ENCODE measurements around the gene FUZ.

FUZ gene

DNA sequence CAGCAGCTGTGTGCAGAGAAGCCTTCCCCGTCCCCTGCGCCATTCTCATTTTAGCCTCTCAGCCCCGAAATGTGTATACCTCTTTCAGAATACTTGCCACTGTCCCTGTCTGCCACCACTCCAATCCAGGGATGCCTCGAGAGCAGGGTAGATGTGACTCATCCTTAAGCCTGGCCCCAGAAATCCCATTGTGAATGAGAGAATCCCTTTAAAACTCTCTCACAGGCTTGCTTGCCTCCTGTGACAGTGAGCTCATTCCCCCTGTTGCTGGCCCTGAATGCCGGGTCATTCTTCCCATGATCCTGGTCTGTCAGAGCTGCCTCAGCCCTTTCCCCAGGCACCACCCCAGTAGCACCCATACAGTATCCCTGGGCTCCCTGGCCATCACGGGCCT is 36.7 kb downstream of the FUZ start:
- DNase-seq, result no peak

DNA sequence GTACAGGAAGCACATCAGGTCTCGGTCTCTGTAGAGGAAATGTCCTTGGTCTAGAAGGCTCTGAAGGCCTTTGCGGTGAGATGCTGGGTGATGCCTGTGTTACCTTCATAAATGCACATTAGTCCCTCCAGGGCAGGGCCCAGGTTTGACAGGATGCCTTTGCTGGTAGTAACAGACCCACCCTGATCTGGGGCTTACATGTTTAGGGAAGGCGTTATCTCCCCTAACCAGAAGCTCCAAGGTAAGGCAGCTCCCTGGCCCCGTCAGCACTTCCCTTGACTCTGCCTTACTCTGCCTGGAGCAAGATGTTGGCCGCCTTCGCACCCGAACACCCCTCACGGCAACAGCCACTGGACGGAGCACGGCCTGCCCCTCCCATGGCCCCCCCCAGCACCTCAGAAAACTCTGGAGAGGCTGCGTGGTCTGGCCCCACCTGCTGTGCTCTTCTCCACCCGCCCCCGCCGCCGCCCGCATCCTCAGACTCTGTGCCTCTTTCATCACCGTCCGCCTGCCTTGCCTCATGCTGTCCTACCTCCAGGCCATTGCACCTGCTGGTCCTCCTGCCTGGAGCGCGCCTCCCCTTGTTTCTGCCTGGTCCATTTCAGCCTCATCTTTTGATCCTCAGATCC is 37.2 kb downstream of the FUZ start:
- no peak for DNase-seq

DNA sequence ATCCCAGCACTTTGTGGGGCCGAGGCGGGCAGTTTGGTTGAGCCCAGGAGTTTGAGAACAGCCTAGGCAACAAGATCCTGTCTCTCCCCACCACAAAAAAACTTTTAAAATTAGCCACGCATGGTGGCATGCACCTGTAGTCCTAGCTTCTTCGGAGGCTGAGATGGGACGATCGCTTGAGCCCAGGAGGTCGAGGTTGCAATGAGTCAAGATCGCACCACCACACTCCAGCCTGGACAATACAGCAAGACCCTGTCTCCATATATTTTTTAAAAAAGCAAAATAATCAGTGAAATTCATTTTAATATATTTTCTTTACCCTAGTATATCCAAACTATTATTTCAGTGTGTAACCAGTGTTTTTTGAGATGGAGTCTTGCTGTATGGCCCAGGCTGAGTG is 38.1 kb downstream of the FUZ start:
- DNase-seq, result no peak

DNA sequence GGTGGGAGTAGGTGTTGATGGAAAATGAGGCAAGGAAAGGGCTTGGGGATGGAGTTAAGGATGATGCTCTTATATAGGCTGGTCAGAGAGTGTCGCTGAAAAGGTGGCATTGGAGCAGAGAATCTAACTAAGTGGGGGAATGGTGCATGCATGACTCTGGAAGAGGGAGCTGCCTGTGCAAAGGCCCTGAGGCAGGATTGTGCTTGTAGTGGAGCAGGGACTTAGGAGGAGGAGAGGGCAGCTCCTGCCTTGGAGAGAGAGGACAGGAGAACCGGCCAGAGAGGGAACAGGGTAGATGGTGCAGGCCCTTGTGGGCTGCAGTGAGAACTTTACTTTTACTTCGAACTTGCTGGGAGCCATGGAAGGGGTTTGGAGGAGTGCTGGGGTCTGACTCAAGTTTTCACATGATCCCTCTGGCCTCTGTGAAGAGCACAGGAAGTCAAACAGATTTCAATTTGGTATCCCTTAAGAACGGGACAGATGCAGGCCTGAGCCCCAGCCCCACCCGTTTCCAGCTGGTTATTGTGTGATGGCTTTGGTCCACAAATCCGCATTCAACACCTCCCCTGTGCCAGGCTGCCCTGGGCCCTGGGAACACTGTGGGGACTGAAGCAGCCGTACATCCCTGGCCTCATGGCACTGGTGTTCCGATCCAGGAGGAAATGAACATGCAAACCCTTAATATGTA is 39.3 kb downstream of the FUZ start:
- DNase-seq, result no peak

DNA sequence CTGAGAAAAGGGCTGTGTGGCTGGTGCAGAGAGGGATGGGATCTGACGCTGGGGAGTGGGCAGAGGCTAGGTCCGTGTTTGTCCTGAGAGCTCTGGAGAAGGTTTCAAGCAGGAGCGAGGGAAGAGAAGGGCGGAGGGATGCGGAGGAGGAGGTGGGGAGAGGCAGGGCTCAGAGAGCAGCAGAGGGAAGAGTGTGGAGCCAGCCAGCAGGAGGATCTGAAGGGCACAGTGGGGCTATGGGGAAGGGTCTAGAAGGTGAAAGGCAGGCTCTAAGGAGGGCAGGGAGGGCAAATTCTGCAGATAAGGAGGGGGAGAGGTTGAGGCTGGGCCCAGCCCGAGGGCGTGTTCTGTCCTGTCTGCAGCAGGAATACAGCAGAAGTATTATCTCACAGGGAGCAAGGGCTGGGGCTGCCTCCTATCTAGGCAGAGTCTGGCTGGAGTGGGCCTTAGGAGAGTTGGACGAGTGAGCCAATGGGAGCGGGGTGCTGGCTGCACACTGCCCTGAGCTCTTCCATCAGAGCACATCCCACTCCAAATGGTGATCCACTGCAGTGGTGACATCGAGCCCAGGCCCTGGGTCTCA is 40.2 kb downstream of the FUZ start:
- DNase-seq, result no peak

DNA sequence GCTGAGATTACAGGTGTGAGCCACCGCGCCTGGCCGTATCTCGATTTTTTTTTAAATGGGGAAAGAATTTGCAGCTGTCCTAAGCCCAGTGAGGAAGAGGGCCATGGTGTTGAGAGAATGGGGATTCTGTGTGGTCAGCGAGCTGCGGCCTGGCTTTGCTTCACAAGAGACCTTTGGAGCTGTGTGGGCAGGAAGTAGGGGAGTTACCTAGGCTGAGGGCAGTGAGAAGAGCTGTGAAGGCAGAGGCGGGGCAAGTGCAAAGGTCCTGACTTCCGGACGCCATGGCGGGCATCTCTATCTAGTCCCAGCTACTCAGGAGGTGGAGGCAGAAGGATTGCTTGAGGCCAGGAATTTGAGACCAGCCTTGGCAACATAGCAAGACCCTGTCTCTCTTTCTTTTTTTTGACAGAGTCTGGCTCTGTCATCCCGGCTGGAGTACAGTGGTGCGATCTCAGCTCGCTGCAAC is 41.4 kb downstream of the FUZ start:
- DNase-seq, result no peak

DNA sequence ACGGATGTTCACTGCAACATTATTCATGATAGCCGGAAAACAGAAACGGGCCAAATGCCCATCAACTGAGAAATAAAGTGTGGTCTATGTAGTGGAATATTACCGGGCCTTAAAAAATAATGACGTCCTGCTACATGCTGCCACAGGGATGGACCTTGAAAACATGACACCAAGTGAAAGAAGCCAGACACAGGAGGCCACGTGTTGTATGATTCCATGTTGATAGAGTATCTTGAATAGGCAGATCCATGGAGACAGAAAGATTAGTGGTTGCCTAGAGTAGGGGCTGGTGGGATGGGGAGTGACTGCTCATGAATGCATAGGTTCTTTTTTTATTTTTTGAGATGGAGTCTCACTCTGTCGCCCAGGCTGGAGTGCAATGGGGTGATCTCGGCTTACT is 42.6 kb downstream of the FUZ start:
- no peak for DNase-seq

DNA sequence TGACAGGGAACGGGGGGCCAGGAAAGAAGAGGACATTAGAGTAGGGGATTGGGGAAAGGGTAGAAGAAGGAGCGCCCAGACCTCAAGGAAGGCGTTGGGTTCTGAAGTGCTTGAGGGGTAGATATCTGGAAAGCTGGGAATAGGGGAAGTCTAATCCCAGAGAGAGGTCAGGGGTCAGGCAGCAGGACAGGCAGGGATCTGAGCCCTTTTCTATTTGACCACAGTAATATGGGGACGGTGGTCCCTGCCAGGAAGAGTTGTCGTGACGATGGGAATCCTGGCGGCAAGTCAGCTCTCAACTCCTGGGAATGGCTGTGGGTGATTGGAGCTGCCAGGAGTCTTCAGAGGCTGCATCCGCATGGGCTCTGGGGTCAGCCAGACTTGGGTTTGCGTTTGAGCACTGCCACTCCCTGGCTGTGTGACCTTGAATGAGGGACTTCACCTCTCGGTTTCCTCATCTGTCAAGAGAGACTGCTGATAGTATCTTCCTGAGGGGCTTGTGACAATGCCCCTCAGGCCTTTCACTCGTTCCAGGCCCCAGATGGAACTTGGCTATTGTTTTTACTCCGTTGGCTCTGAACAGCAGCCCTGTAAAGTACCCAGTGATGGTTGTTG is 45.0 kb downstream of the FUZ start:
- DNase-seq, result no peak

DNA sequence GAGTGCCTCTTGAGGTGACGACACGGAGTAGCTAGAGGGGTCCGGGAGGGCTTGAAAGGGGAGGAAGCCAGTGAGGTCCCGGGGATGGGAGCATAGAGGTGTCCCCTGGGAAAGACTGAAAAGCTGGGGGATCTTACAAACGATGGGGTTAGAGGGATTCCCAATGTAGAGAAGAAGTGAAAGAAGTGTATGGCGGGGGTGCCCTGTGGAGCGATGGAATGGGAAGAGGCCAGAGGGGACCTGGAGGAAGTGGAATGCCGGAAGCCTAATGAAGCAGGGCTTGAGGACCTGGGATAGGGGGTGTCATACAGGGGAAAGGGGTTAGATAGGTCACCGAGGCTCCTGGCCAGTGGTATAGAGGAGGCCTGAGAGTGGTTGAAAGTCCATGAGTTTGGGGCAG is 45.7 kb downstream of the FUZ start:
- no peak for DNase-seq

DNA sequence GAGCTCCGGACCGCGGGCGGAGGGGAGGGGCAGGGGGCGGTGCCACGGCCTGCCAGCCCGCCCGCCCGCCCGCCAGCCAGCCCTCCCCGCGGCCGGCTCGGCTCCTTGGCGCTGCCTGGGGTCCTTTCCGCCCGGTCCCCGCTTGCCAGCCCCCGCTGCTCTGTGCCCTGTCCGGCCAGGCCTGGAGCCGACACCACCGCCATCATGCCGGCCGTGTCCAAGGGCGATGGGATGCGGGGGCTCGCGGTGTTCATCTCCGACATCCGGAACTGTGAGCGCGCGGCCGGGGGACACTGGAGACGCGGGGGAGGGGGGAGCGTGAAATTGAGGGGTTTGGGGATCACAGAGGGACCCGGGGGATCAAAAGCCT is 46.2 kb downstream of the FUZ start, which contains the start of gene AP2A1:
Gene AP2A1, plus strand, starts transcription at position 72 of the 370 bp plus-strand sequence. Its CDS starts 133 bp downstream, at position 205.
- peak; percentile 43 for DNase-seq

DNA sequence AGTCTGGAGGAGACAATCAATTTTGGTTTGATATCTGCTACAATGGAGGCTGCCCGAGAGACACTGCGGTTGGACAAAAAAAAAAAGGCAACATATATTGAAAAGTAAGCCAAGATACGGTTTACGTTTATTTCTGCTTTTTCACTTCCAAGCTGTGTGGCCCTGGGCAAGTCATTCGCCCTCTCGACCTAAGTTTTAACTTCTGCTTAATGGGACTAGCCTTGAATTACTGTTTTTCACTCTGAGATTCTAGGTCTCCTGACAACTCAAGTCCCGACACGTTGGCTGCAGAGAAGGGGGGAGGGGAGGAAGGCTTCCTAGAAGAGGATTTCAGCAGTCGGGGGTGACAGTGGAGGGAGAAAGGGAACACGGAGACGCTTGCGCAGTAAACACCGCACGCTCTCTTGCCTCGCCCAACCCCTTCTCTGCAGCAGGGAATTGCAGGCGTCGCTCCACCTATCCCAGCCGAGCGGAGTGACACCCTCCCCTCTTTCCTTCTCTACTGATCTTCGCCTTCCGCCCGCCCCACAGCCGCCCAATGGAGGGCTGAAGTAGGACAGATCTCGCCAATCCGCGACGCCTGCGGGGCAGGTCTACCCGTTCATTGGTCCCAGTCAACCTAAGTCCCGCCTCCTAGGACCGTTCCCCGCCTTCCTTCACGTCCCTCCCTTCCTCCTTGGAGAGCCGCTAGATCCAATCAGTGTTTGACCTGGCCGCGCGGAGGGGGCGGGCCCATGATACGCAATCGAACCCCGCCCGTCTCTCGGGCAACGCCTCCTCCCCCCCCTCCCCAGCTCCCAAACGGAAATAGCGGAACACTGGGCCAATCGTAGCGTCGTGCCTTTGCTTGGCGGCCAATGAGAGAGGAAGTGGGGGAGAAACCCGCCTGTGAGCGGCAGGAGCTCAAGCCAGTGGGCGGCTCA is 46.8 kb downstream of the FUZ start:
- DNase-seq, result peak; percentile 98

DNA sequence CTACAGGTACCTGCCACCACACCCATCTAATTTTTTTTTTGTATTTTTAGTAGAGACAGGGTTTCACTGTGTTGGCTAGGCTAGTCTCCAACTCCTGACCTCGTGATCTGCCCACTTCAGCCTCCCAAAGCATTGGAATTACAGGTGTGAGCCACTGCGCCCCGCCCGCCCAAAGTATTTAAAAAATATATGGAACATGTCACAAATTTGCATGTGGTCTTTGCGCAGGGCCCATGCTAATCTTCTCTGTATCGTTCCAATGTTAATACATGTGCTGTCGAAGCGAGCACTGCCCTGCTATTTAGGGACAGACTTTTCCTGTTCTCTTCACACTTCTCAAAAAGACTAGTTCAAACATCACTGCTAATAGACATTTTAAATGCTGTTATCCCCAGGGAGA is 48.8 kb downstream of the FUZ start:
- DNase-seq, result no peak

DNA sequence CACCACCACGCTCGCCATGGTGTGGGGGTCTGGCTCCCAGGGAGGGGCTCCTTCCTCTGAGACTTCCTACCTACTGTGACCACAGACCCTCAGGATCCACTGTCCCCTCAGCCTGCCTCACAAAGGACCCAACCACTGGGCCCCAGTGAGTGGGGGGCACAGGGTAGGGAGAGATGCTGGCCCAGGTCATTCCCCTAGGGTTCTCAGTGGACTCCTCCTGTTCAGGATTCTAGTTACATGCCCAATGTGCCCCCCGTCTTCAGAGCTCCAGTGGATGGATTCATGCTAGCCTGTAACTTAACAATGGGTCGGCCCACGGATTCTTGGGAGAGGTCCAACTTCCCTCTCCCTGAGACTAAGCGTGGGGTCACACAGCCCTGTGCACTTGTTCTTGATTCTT is 49.9 kb downstream of the FUZ start, which contains the start of gene TSKS:
Gene TSKS, minus strand, starts transcription at position 77 of the 400 bp plus-strand sequence. Its CDS starts 59 bp downstream, at position 18.
- DNase-seq, result no peak

DNA sequence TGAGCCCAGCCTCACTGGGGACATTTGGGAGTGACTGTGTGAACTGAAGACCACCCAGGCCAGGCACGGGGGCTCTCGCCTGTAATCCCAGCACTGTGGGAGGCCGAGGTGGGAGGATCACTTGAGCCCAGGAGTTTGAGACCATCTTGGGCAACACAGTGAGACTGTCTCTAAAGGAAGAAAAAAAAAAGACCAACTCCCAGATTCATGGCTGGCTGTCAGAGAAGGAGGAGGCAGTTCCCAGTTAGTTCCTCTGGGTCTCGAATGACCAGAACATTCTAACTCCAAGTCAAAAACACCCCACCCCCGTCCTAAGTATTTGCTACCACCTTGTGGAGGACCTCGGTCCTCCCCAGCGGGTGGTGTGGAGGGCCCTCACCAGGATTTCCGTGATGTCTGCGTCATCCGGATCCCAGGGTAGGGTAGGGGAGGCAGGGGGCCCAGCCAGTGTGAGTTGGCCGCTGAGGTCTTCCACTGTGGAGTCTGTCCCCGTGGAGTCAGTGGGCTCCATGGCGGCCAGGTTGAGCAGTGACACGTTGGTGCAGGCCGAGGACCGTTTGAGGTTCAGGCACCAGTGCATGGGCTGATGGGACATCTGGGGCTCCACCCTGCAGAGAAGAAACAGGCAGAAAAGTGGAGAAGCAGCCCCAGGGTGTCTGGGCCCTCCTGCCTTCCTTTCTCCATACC is 51.3 kb downstream of the FUZ start:
- DNase-seq, result no peak

DNA sequence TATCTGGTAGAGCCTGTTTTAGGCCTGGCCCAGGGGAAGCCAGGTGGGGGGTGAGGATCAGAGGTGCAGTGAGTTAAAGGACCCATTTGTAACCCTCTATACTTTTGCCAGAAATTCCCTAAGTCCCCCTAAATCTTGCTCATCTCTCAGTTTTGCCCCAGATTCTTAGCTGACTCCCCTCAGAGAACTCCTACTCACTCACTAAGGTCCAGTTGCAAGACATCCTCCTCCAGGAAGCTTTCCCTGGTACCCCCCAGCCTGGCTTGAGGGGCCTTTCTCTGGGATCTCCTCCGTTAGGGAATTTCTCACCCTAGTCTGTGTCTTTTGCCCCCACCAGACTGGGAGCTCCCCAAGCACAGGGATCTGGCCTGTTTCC is 51.9 kb downstream of the FUZ start:
- no peak for DNase-seq

DNA sequence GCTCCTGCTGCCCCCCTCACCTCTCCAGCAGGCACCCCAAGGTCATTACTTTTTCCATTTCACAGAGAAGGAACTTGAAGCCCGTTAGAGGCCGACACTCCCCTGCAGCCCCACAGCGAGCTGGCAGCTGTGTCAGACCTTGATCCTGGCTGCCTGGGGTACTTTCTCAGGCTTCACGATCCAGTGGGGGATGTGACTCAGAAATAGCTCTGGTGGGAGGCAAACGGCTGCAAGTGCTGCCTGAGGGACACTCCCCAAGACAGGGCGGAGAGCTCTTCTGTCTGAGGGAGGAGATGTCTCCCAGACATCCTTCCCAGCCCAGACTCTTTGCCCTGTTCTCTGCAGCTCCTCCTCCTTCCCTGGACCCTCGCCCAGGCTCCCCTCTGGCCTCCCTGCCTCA is 54.8 kb downstream of the FUZ start:
- DNase-seq, result no peak
